Hippocampal formation (tissue), 2 donors: Measurements from ENCODE around the gene ATP6V0A4.
"Not testable (repeated sequence)": the region's sequence is repeated elsewhere in the genome, so short reads cannot be mapped to it uniquely, and the experiment has no call there.

Experiments
- DNase-seq, 2 donors: peaks; one replicate each; lab custom pipeline; 2025; lab: John Stamatoyannopoulos, UW

ATP6V0A4 gene

DNA sequence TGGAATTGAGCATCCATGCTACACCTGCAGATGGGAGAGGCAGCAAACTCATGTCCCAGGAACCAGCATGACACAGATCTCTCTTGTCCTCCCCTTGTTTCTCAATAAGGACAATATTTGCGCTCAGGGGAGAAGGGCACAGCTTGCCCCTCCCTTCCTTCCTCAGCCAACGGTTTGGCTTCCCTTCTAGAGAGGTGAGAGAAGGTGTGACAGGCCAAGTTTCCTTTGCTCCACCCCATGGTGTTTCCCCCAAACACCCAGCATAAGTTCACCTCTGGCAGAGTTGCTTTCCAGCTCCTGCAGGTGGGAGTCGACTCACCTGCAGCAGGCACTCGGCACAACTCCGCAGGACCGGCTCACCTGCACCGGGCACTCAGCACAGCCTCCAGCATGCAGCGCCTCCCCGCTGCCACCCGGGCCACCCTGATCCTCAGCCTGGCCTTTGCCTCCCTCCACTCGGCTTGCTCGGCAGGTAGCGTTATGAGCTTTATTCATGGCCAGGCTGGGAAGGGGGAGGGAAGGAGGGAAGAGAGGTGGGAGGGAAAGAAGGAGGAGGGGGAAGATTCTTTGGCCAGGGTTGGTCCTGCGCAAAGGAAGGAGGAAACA lies at the start of gene ATP6V0A4, which contains the start of gene TMEM213:
Gene ATP6V0A4, minus strand, starts transcription at position 482 of the 606 bp plus-strand sequence. CDS start 26,949 bp downstream, outside the sequence.
Gene TMEM213, plus strand, starts transcription at position 280 of the 606 bp plus-strand sequence. Its CDS starts 111 bp downstream, at position 391.
- no peak for DNase-seq

DNA sequence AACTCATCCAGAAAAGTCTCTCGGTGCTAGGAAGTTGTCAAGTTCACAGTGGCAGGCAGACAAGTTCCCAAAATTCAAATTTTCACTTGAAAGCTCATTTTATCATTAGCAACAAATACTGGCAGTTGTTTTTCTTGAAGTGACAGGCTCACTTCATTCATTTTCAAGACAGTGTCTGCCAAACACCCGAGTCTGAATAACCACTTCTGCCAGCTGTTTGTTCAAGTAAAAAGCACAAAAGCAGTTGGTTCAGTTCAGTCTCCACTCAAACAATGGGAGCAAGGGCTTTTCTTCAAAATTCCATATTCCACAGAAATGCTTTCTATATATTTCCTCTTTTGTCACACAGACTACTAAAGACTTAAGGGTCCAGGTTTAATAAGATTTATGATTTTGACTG lies 47.7 kb upstream of the ATP6V0A4 start:
- DNase-seq: no peak

DNA sequence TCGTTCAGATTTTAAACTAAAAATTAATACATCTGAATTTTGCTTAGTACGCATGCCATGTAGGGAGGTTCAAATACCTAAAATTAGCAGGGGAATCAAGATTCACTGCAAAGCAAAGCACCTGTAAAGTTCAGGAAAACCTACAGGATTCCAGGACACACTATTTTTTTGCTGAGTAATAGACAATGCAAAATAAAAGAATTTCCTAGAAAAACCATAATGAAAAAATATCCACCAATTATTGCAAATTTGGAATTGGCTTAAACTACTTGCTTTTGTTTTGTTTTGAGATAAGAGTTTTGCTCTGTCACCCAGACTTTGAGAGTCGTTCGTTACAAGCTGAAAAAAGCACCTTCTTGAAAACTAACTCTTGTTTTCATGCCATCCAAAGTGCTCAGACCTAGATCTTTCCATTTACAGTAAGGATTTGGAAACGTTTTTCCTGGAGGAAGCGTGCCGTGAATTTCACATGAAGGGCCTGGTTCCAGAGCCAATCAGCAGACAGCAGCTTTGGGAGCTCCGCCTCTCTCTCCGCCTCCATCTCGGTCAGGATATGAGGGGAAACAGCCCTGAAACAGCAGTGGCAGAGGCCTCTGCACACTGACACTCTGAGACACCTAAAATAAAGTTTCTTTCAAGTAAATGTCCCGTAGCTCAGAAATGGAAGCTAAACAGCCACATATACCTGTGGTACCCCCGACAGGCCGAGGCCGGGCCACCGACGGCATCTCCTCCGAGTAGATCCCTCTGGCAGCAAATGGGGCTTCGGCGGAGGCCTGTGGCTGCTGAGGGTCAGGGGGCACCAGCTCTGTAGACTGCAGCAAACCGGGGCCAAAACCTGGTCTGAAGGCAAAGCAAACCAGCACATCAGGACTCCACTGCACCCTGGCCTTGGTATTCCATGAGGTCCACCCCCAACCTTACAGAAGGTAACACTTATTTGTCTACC lies 45.9 kb upstream of the ATP6V0A4 start:
- no peak for DNase-seq

DNA sequence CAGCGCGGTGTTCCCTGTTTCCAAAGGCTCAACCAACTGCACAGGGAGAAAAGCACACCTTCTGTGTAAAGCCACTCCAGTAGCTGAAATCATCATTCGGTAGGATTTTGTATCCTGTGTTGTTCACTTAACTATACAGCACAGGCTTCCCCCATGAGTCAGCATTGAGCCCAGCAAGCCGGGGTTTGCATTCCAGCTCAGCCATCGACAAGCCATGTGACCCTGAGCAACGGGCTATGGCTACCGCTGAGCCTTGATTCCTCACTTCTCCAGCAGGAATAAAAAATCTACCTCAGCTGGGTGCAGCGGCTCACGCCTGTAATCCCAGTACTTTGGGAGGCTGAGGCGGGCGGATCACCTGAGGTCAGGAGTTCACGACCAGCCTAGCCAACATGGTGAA lies 44.1 kb upstream of the ATP6V0A4 start:
- DNase-seq: no peak

DNA sequence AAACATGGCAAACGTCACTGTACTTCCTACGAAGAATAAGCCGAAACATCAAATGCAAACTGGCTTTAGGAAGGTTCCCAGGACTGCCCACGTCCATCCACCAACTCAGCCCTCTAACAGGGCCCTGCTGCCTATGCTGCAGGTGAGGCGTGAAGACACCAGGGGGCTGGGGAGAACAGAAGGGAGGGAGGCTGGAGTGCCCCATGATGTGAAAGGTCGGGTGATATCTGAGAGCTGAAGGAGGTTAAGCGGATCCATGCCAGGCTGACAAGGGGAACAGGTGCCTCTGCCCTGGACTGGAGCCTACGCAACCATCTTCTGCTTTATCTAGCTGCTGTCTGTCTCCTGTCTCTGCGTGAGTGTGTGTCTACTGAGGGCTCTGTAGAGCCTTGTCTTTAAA lies 40.2 kb upstream of the ATP6V0A4 start:
- no peak for DNase-seq

DNA sequence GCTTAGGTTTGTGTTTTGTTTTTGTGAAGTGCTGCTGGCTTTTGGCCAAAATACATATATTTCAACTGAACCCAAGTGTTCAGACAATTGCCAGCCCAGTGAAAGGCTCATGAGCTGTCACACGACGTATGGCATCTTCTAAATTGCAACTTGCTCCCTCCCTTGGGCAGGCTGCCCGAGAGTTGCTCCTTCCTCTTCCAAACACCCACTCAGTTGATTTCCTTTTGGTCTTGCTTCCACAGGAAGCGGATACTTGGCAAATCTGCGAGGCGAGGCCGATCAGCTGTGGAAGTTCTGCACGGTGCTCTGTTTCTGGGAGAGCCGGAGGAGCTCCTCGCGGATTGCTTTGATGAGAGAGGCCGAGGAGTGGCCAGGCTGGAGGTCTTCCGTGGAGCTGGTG lies 39.6 kb upstream of the ATP6V0A4 start:
- DNase-seq: no peak

DNA sequence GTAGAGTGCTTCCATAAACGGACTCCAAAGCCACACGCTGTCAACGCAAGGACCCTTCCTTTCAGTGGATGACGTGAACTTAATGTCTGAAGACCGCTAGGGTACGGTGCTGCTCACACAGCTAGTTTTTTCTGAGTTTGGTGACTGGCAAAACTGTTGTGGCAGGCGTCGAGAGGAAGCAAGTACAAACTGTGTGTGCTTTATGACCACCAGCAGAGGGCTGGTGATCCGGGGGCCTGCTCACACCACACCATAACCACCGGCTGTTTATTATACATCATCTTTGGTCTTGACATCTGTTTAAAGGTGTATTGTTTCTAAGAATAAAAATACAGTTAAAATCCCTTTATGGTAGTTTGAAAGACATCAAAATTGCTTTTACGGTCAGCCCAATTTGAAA lies 37.1 kb upstream of the ATP6V0A4 start:
- no peak for DNase-seq

DNA sequence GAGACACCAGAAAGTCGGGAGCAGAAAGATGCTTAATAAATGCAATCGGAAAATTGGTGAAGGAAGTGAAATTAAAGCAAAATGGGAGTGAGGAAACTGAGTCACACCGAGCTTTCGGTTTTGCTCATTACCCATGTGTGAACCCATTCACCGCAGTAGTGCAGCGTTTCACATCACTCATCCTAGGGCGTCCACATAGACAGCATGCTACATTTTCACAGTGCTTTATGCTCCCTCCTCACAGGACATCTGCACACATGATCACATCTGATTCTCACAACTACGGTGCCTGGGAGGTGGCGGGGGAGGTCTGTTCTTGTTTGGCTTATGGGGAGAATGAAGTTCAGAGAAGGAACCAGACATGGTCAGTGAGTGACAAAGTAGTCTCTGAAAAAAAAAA lies 36.6 kb upstream of the ATP6V0A4 start:
- DNase-seq: no peak

DNA sequence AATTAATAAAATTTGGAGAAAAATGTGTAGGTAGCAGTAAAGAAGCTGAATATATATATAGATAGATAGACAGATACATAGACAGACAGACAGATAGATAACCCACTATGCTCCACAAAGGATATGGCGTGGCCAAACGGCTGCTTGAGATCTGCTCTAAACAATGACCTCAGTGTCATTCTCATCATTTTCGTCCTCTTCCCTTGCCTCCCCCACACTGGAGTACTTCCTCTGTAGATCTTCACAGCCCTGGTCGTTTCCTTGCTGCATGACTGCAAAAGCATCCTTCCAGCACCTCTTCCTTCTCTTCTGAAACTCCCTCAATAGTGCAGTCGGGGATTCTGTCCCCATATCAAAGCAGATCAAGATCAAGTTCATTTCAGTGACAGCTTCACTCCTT lies 35.6 kb upstream of the ATP6V0A4 start:
- no peak for DNase-seq

DNA sequence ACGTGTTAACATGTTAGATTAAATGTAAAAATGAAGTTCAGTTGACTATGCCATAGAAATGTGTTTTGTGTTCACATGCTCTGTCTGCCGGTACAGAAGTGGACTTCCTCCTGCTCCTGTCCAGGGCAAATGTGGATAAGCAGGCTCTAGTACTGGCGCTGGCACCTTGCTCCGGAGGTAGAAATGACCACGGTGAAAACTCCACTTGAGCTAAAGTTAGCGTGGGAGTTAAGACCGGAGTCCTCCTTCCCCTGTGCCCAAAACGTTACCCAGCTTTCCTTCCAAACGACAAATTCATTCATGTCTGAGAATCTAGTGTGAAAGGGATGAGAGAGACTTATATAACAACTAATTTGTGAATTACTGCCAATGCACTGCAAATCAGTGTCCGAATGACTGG lies 35.0 kb upstream of the ATP6V0A4 start:
- no peak for DNase-seq

DNA sequence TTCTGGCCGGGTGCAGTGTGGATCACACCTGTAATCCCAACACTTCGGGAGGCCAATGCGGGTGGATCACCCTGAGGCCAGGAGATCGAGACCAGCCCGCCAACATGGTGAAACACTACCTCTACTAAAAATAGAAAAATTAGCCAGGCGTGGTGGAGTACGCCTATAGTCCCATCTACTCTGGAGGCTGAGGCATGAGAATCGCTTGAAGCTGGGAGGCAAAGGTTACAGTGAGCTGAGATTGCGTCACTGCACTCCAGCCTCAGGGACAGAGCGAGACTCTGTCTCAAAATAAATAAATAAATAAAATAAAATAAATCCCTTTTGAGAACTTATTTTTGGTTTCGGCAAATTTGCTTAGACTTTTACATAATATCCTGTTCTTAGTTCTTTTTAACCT lies 31.3 kb upstream of the ATP6V0A4 start:
- no peak for DNase-seq

DNA sequence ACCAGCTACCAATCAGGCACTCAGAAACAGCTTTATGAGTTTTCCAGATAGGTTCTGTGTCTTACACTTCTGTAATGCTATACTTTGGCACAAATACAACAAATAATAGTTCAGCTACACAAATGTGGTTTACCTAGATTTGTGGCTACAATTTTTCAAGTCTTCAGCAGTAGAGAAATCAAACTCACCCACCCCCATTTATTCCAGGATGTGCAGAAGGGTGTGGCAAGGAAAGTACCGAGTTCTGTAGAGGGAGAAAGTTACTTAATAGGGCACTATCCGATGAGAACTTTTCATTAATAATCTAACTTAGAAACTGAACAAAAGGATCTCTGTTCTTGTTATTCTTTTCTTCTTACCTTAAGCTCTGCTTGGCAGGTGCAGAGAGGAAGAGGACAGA lies 30.3 kb upstream of the ATP6V0A4 start:
- DNase-seq: no peak

DNA sequence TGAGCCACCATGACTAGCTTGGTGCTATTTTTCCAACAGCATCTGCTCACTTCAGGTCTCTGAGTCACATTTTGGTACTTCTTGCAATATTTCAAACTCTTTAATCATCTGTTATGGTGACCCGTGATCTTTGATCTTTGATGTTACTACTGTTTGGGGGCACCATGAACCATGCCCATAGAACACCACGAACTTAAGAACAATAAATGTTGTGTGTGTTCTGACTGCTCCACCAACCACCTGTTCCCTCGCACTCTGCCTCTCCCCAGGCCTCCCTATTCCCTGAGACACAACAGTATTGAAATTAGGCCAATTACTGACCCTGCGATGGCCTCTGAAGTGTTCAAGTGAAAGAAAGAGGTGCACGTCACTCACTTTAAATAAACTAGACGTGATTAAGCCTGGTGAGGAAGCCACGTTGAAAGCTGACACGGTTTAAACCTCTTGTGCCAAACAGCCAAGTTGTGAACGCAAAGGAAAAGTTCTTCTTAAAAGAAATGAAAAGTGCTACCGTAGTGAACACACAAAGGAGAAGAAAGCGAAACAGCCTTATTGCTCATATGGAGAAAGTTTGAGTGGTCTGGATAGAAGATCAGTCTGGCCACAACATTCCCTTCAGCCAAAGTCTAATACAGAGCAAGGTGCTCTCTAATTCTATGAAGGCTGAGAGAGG lies 27.2 kb upstream of the ATP6V0A4 start:
- no peak for DNase-seq

DNA sequence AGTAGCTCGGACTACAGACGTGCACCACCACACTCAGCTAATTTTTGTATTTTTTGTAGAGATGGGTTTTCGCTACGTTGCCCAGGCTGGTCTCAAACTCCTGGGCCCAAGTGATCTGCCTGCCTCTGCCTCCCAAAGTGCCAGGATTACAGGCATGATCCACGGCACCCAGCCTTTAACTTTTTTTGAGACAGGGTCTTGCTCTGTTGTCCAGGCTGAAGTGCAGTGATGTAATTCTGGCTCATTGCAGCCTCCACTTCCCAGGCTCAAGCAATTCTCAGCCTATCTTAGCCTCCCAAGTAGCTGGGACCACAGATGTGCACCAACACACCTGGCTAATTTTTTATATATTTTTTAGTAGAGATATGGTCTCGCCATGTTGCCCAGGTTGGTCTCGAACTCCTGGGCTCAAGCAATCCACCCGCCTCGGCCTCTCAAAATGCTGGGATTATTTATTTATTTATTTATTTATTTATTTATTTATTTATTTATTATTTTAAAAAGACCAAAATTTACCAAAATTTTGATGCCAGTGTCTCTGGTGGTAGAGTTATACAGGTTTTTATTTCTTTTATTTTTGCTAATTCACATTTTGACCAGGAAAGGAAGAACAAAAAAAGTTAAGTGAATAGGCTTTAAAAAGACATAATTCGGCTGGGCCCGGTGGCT lies 25.0 kb upstream of the ATP6V0A4 start:
- DNase-seq: no peak

DNA sequence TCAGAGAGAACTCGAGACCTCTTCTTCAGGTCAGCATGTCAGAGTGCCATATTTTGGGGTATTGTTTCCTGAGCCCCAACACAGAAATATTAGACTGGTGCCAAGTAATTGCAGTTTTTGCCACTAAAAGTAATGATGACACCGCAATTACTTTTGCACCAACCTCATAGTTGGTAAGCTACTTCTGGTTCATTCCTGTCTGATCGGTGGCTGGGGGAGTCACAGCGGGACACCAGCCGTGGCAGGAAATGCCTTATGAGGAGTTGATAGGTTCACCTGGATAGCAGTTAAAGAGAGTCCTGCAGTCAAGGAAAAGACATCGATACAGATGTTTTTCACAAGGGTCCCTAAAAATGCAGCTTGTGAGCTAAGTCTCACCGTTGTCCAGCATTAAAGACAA lies 23.9 kb upstream of the ATP6V0A4 start:
- DNase-seq: no peak

DNA sequence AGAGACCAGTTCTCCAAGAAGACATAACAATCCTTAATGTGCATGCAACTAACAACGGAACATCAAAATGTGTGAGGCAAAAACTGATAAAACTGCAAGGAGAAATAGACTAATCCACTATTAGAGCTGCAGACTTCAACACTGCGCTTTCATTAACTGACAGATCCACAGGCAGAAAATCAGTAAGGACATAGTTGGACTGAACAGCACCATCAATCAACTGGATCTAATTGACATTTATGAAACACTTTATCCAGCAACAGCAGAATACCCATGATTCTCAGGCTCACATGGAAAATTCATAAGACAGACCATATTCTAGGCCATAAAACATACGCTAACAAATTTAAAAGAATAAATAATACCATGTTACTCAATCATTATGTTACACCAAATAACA lies 21.6 kb upstream of the ATP6V0A4 start:
- DNase-seq: no peak

DNA sequence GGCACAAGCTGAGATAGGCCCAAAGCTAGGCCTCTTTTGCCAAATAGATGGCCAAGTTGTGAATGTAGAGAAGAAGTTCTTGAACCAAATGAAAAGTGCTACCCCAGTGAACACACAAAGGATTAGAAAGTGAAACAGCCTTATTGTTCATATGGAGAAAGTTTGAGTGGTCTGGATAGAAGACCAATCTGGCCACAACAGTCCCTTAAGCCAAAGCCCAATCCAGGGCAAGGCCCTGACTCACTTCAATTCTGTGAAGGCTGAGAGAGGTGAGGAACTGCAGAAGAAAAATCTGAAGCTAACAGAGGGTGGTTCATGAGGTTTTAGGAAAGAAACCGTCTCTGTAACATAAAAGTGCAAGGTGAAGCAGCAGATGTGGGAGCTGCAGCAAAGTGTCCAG lies 18.7 kb upstream of the ATP6V0A4 start:
- DNase-seq: no peak

DNA sequence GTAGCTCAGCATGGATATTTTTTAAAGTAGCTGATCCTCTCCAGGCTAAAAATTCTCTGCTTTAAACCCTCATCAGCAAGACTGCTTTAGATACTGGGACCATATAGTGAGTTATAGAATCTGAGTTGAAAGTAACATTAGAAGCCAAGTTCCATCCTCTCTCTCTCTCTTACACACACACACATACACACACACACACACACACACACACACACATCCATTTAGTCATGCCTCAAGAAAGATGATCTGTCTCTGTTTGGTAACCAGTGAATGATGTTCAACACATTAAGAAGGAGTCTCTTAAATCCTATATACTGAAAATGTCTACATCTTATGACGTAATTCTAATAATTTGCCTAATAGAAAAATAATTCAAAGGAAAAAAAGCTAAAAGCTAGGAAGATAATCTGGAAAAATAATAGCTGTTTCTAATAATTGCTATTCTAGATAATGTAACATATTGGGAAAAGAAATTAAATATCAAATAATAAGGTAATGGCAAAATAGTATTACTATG lies 16.9 kb upstream of the ATP6V0A4 start:
- no peak for DNase-seq

DNA sequence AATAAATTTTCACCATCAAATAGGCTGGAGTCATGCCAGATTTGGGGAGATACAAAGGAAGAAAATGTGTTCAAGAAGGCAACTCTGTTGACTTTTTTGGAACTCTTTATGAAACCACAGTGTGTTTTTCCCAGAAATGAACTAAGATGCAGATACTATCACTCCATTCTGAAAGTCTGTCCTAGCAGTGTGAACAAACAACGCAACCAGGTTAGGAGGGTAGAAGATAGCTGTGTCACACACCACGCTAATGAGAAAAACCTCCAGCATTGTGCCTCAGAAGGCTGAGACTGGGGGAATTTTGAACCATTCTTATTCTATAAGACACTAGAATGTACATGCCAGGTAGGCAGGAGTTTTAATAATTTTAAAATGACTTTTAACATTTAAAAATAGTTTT lies 15.9 kb upstream of the ATP6V0A4 start:
- no peak for DNase-seq

DNA sequence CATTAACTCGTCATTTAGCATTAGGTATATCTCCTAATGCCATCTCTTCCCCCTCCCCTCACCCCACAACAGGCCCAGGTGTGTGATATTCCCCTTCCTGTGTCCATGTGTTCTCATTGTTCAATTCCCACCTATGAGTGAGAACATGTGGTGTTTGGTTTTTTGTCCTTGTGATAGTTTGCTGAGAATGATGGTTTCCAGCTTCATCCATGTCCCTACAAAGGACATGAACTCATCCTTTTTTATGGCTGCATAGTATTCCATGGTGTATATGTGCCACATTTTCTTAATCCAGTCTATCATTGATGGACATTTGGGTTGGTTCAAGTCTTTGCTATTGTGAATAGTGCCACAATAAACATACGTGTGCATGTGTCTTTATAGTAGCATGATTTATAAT lies 13.3 kb upstream of the ATP6V0A4 start:
- DNase-seq: not testable (repeated sequence)

DNA sequence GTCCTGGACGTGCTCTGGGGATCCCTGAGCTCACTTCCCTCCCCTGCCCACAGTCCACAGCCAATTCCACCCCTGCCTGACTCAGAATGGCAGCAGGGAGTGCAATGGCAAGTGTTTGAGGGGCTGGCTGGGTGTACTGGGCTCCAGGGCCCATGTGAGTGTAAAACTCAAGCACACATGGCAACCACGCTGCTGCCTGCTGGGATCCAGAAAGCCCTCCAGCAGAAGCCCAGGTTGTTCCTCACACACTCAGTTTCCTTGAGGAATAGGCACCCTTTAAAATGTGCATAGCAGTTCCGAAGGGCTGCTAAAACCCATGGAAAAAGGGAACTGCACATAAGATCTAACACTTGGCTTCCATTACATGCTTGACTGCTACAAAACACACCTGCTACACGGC lies 11.3 kb upstream of the ATP6V0A4 start:
- DNase-seq: no peak

DNA sequence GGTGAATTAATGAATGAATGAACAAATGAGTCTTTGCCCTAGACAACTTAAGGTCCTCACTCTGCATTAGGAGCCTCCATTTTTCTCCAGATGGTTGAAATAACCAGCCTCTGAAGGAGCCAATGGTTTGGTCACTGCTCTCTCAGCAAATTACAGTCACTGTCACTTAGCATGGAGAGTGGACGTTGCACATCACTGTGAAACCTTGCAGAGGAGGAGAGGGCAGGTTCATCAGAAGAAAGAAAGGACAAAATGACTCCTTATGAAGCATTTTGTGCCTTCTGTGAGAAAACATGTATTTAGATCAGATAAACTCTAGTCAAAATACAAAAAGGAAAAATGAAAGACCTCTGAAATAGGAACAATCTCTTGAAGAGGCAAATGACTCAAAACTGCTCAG lies 6.6 kb upstream of the ATP6V0A4 start:
- no peak for DNase-seq
